Fibroblast of villous mesenchyme (primary cell): ENCODE results near the gene TIRAP. TPM values are rescaled to one million over a fixed set of nuclear protein-coding genes. Genes with fewer than 3 reads are reported as not detected.
"Not testable (repeated sequence)": the region's sequence is repeated elsewhere in the genome, so short reads cannot be mapped to it uniquely, and the experiment has no call there.

Experiments used
- DNase-seq: peaks from one replicate; pipeline ENCODE4 v3.0.0-alpha.2; 2010; ENCODE audit warnings: low read depth
- H3K4me3 ChIP-seq: 2 replicates; pipeline ENCODE4 v1.5.1; 2011; ENCODE audit warnings: low read depth, mild to moderate bottlenecking, low read length
- total RNA-seq: library from RNA; depleted of rRNA; stranded (reverse); fragments of >200 nt; gene quantifications from 2 replicates; pipeline ENCODE4 v1.2.3, GENCODE V29; 2012
- TF ChIP-seq, protein P1 (sequence below): IDR thresholded peaks from 2 replicates; pipeline ENCODE4 v1.5.1; 2012; ENCODE audit warnings: low read depth, mild to moderate bottlenecking, low read length; ENCODE audit not compliant: insufficient read depth

TIRAP gene, protein sequence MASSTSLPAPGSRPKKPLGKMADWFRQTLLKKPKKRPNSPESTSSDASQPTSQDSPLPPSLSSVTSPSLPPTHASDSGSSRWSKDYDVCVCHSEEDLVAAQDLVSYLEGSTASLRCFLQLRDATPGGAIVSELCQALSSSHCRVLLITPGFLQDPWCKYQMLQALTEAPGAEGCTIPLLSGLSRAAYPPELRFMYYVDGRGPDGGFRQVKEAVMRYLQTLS
- total RNA-seq = 7.4 and 7.8 TPM in 2 replicates

DNA sequence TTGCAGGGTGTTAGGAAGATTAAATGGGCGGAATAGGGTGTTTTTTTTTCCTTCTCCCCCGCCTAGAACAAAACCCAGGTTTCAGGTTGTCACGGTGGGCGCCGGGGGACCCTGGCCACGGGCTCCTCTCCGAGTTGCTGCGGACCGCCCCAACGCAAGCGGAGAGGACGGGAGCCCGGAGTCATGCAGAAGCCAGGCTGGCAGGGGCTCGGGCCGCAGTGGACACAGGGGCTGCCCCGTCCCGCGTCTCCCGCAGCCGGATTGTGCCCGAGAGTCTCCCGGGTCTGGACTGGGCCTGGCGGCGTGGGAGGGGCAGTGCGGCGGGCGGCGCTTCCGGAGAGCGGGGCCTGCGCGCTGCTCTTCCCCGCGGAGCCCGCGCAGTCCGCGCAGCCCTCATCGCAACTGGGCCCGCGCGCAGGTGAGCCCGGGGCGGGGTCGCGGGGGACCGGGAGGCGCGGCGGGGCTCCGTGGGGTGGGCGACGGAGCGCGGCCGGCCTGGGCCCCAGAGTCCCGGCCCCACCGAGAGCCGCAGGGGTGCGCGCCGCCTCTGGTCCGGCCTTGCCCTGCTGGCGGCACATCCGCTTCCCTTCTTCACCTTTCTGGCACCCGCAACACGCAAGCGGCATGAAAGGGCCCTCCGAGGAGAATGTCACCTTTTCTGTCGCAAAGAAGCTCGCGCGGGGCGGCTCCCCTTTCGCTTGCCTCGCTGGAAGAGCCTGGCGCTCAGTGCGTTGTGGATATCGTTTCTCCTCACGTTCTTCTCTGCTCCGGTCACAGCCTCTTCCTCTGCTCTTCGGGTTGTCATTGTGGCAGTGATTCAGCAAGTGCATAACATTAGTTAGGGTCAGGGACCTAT is at the start of gene TIRAP:
Gene TIRAP (plus strand): TSS at position 358 of the 856 bp plus-strand sequence. CDS start 7,802 bp downstream, outside the sequence.
- peak within 1 kb of the TSS; percentile 78 for H3K4me3 ChIP-seq
- DNase-seq = peak; percentile 52
- TF ChIP-seq, protein P1, sequence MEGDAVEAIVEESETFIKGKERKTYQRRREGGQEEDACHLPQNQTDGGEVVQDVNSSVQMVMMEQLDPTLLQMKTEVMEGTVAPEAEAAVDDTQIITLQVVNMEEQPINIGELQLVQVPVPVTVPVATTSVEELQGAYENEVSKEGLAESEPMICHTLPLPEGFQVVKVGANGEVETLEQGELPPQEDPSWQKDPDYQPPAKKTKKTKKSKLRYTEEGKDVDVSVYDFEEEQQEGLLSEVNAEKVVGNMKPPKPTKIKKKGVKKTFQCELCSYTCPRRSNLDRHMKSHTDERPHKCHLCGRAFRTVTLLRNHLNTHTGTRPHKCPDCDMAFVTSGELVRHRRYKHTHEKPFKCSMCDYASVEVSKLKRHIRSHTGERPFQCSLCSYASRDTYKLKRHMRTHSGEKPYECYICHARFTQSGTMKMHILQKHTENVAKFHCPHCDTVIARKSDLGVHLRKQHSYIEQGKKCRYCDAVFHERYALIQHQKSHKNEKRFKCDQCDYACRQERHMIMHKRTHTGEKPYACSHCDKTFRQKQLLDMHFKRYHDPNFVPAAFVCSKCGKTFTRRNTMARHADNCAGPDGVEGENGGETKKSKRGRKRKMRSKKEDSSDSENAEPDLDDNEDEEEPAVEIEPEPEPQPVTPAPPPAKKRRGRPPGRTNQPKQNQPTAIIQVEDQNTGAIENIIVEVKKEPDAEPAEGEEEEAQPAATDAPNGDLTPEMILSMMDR = no peak

DNA sequence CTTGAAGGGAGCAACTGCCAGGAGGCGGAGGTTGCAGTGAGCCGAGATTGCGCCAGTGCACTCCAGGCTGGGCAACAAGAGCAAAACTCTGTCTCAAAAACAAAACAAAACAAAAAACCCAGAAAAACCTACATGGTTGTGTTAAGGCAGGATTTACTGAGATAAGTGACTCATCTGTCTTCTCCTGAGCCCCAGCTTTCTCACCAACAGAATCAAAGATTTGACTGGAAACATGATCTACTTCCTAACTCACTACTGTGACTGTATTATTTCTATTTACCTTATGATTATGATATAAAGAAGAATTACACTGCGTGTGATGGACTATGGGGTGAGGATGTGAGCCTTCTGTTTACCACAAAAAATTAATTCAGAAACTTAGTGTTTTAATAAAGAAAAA is 49.5 kb upstream of the TIRAP start:
- TF ChIP-seq, protein P1 = no peak
- H3K4me3 ChIP-seq = no peak overlapping the region
- peak; percentile 21 for DNase-seq

DNA sequence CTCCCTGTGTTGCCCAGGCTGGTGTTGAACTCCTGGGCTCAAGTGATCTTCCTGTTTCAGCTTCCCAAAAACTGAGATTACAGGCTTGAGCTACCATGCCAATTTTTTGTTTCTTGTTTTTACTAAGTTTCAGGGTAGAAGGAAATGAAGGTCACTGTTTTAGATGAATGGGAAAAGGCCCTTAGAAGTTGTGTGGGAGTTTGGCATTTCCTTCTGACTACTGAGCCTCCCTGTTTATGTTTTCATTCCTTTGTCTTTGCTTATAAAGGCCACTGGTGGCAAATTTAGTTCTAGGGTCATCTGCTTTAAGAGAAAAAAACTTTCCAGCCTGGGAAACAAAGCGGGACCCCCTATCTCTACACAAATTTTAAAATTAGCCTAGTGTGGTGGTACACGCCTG is 36.3 kb upstream of the TIRAP start:
- DNase-seq = peak; percentile 58
- H3K4me3 ChIP-seq = no peak overlapping the region
- TF ChIP-seq, protein P1 = no peak

DNA sequence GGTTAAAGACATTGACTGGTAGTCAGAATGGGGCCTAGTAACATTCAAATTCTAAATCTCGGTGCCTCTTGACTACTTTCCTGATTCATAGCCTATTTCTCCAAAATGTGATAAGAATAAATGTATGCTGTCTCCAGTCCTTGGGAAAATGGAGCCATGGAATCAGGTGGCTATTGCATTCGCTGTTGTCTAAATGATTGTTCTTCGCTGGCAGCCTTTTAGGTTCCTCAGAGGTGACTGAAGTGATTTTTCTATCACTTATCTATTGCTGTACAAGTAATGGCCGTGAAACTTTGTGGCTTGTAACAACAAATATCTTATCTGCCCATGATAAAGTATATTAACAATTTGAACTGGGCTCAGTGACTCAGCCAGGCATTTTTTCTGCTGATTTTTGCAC is 29.6 kb upstream of the TIRAP start:
- TF ChIP-seq, protein P1 = no peak
- no peak for DNase-seq
- no peak overlapping the region for H3K4me3 ChIP-seq

DNA sequence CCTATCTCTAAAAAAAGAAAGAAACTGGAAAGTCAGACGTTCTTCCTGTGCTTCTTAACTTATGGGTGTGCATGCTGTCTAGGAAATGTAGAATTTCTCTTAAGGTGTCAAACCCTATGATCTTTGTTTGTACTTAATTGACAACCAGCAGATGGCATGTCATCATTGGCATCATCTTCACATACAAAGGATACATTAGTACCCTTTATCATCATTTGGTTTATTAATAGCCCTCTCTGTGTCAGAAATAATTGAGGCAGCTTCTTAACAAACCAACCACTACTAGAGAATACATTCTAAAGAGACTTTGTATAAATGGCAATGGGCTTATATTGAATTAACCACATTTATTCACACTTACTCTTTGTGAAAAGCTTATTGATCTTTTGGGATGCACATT is 28.1 kb upstream of the TIRAP start:
- DNase-seq = no peak
- TF ChIP-seq, protein P1 = no peak
- no peak overlapping the region for H3K4me3 ChIP-seq

DNA sequence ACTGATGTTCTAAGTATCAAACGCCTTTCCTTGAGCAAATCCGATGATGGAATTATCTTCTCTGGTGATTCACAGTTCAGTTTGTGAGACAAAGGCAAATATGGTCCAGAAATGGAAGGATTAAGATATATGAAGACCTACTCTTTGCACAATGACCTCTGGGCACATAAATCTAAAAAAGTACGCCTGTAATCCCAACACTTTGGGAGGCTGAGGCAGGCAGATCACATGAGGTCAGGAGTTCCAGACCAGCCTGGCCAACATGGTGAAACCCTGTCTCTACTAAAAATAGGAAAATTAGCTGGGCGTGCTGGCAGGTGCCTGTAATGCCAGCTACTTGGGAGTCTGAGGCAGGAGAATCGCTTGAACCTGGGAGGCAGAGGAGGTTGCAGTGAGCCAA is 27.4 kb upstream of the TIRAP start:
- H3K4me3 ChIP-seq, DNase-seq: not testable (repeated sequence)

DNA sequence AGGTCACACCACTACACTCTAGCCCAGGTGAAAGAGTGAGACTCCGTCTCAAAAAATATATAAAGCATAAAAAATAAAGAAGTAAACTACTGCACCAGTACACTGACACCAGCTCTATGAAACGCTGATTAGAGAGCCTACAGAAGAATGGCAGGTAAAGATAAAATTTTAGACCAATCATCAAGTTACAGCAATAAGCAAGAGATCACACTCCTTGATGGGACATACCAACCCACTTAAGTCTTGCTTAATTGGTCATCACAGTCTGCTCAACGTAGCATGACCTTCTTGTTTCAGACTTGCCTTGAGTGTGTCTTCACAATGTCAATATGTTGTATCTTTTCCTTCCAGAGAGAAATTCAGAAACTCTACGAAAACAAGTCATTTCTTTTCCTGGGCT is 26.7 kb upstream of the TIRAP start:
- no peak overlapping the region for H3K4me3 ChIP-seq
- TF ChIP-seq, protein P1 = no peak
- DNase-seq = no peak
